Heart right ventricle (tissue), 16 donors: Measurements from ENCODE around the gene GGACT. TPM values are rescaled to one million over a fixed set of nuclear protein-coding genes. Genes with fewer than 3 reads are reported as not detected.
A peak's percentile ranks its signal among the peaks of the same experiment; 100 is the strongest.
"Not testable (repeated sequence)": the region's sequence is repeated elsewhere in the genome, so short reads cannot be mapped to it uniquely, and the experiment has no call there.

Experiments used
- ATAC-seq, 8 donors: fragments of 200-7000 bp; cut with Tn5 transposase; one replicate each; pipeline ENCODE4 v1.9.1; 2020; ENCODE audit warnings: mild to moderate bottlenecking in 8 of 8, moderate library complexity in 8 of 8, moderate number of reproducible peaks in 1 of 8
- DNase-seq, 2 donors: peaks; one replicate each; pipeline ENCODE4 v3.0.0-alpha.2; 2020
- H3K27ac ChIP-seq, 10 donors: fragments of 200-600 bp; sonication (generic) in 2 of 10; one replicate each; pipeline versions ENCODE4 v1.5.0 to v1.8.0; 2020 to 2022; ENCODE audit warnings: mild to moderate bottlenecking in 3 of 10
- H3K27me3 ChIP-seq, 7 donors: fragments of 200-600 bp; one replicate each; pipeline ENCODE4 v1.8.0; 2021 to 2022; ENCODE audit warnings: mild to moderate bottlenecking in 2 of 7
- H3K36me3 ChIP-seq, 9 donors: fragments of 200-600 bp; sonication (generic) in 1 of 9; one replicate each; pipeline versions ENCODE4 v1.5.0 to v1.8.0; 2020 to 2022; ENCODE audit warnings: mild to moderate bottlenecking in 2 of 9
- H3K4me1 ChIP-seq, 9 donors: fragments of 200-600 bp; sonication (generic) in 1 of 9; one replicate each; pipeline versions ENCODE4 v1.5.0 to v1.8.0; 2020 to 2022; ENCODE audit warnings: mild to moderate bottlenecking in 4 of 9
- H3K4me3 ChIP-seq, 10 donors: fragments of 200-600 bp; sonication (generic) in 2 of 10; one replicate each; pipeline versions ENCODE4 v1.5.0 to v1.8.0; 2020 to 2022; ENCODE audit warnings: mild to moderate bottlenecking in 7 of 10, moderate library complexity in 2 of 10
- H3K9me3 ChIP-seq, 11 donors: fragments of 200-600 bp in 10 of 11; sonication (generic) in 2 of 11; one replicate each; pipeline versions ENCODE4 v1.5.0 to v1.8.0; 2013 to 2022; ENCODE audit warnings: mild to moderate bottlenecking in 2 of 11, control low read depth in 1 of 11, moderate library complexity in 1 of 11
- CTCF ChIP-seq, 9 donors: fragments of 200-600 bp; sonication (generic) in 2 of 9; IDR thresholded peaks; one replicate each; pipeline versions ENCODE4 v1.5.0 to v1.8.0; 2021 to 2022; ENCODE audit warnings: antibody characterized with exemption in 9 of 9, mild to moderate bottlenecking in 5 of 9, moderate library complexity in 1 of 9
- WGBS, 2 donors: extraction: QIAGEN DNeasy Blood & Tissue Kit; methylation state at CpG; one replicate each; pipeline ENCODE4 v1.1.7; 2013; ENCODE audit warnings: inconsistent platforms in 1 of 2; 5-methylcytosine and 5-hydroxymethylcytosine counted together
- intact Hi-C, 10 donors: fragments of 100-400 bp; cut with DNase I; formaldehyde crosslinking; loops; one replicate each; pipeline versions ENCODE4 v1.11.1 to v1.14.2; 2022
- polyA plus RNA-seq, 2 donors: library from polyadenylated mRNA; stranded (reverse); fragments of 200-250 nt; gene quantifications; one replicate each; pipeline ENCODE4 v1.2.3, GENCODE V29; 2013
- total RNA-seq, 10 donors: library from RNA; stranded (reverse); fragmentation: NEBNext Ultra II Directional in 3 of 10; extraction: Animal tissue kit (Norgen Biotek cat#: 25700) in 3 of 10; gene quantifications; one replicate each; pipeline versions ENCODE4 v1.2.1 to v1.2.4, GENCODE V29; 2021 to 2023
- donor health status: Arrhythmogenic right ventricular cardiomyopathy.
- donor health status: ischemic (EF 13 %, LVEDD 7.1; RV severe dilation, severe dysfunction).
- donor health status: healthy with polysubstance abuse.
- donor health status: DM: no; HTN: yes; CAD: no.
- donor health status: DM: no; HTN: no; CAD: no.
- donor health status: ischemic (EF 25% LVEDD 6.9; RV normal size, moderate dysfunction).
- donor health status: ischemic (EF 25% LVEDD 5.7; RV mildly dilated, moderate dysfunction).
- donor health status: healthy.
- donor health status: DM: yes; HTN: yes; CAD: no.
- donor health status: Ischemic cardiomyopathy.
- donor health status: ischemic (EF 35%, LVEDD 5.7; RV mildly dilated, moderate dysfunction).
- donor health status: nonischemic (EF 11% LVEDD 7.7; RV severe dilation, severe dysfunction).
- donor health status: DM: yes; HTN: yes; CAD: no.
- donor health status: PGD.
- donor health status: ischemic (EF 29% LVEDD 5.4; RV normal size, mild dysfunction).
- donor health status: nonischemic (EF 23%, LVEDD 6.1; RV moderate dilation, normal function).

Gene GGACT
- total and polyA plus RNA-seq, 12 donors: 0.51 to 3.5 (median 1.6) TPM

GRCh38 chr13:100526318-100527000, 62.1 kb downstream of the GGACT start:
- TF ChIP-seq CTCF (IDR thresholded peaks at IDR 0.05): no peak
- Histone ChIP-seq H3K4me3 (no peak overlapping the region), H3K27me3 (peaks cover 0 to 2% (median 0%) of the 10 kb centered on the region in 7 donors), H3K4me1 (no peaks in the 10 kb centered on the region), H3K27ac (no peak overlapping the region), H3K9me3 (no peaks in the 10 kb centered on the region), H3K36me3 (peaks cover 0 to 52% (median 4%) of the 10 kb centered on the region in 9 donors)
- DNase-seq (no peak), ATAC-seq (peak in 1 of 8 donors; percentile 27)
- 90 to 92% methylated on average over 27 of the region's 27 CpGs for WGBS, 2 donors
- intact Hi-C loops: no loop called here

- DNase-seq (no peak), ATAC-seq (peak in 1 of 8 donors; percentile 31)
- Histone ChIP-seq H3K27ac (no peak overlapping the region), H3K36me3 (peaks cover 0 to 46% (median 4%) of the 10 kb centered on the region in 9 donors), H3K27me3 (peaks cover 0 to 8% (median 0%) of the 10 kb centered on the region in 7 donors), H3K4me3 (no peak overlapping the region), H3K4me1 (no peaks in the 10 kb centered on the region), H3K9me3 (no peaks in the 10 kb centered on the region)
- intact Hi-C loops: no loop called here
- no peak for TF ChIP-seq CTCF (IDR thresholded peaks at IDR 0.05)
- 92 to 95% methylated on average over 17 of the region's 17 CpGs for WGBS, 2 donors
These were observed 62.9 kb downstream of the GGACT start for GRCh38 chr13:100525453-100526317.

- H3K27ac ChIP-seq, ATAC-seq, H3K4me3 ChIP-seq, H3K4me1 ChIP-seq, H3K27me3 ChIP-seq, H3K9me3 ChIP-seq, intact Hi-C loops, DNase-seq: not testable (repeated sequence)
- WGBS, 2 donors: 95 to 96% methylated on average over 5 of the region's 5 CpGs
- H3K36me3 ChIP-seq: peaks cover 0 to 39% (median 4%) of the 10 kb centered on the region in 9 donors
These were observed 63.9 kb downstream of the GGACT start for GRCh38 chr13:100524688-100525087.

- intact Hi-C loops: no loop called here
- WGBS, 2 donors: 87 to 93% methylated on average over 8 of the region's 8 CpGs
- peaks cover 0 to 8% (median 0%) of the 10 kb centered on the region in 7 donors for H3K27me3 ChIP-seq
- H3K36me3 ChIP-seq: peaks cover 0 to 32% (median 4%) of the 10 kb centered on the region in 9 donors
- no peak for TF ChIP-seq CTCF (IDR thresholded peaks at IDR 0.05)
- no peaks in the 10 kb centered on the region for H3K4me1 ChIP-seq
- DNase-seq (no peak), ATAC-seq (no peak)
- no peak overlapping the region for H3K27ac ChIP-seq
- no peaks in the 10 kb centered on the region for H3K9me3 ChIP-seq
- no peak overlapping the region for H3K4me3 ChIP-seq
These were observed 64.6 kb downstream of the GGACT start for GRCh38 chr13:100523981-100524386.
